Prostate gland (tissue), 2 donors: Measurements from ENCODE around the gene SLC9B1.

Source experiments
- CTCF ChIP-seq, 4 experiments: fragments of 200-600 bp in 2 of 4; fragments of 450-650 bp in 2 of 4; sonication (generic) in 2 of 4; IDR thresholded peaks; 1 replicate in 3 of 4; 2 replicates in 1 of 4; pipeline ENCODE4 v1.5.1; 2016 to 2019; ENCODE audit warnings: antibody characterized with exemption in 4 of 4, mild to moderate bottlenecking in 2 of 4, moderate library complexity in 2 of 4
- POLR2A ChIP-seq: fragments of 450-650 bp; IDR thresholded peaks from one replicate; pipeline ENCODE4 v1.6.1; 2016; ENCODE audit warnings: antibody characterized with exemption, mild to moderate bottlenecking

- TF ChIP-seq POLR2A (no peak), CTCF (IDR thresholded peaks at IDR 0.05) (no peak)
Observed at GRCh38 chr4:102862016-102862415, 157.5 kb downstream of the SLC9B1 start.
